NCI-H1417 (cell line): Measurements from ENCODE around the gene C14orf132.
A peak's percentile ranks its signal among the peaks of the same experiment; 100 is the strongest.

Experiments used
- DNase-seq, 3 experiments: peaks; one replicate each; lab custom pipeline; 2025; lab: John Stamatoyannopoulos, UW

Gene C14orf132

GRCh38 chr14:96039633-96040311 is 610 bp downstream of the C14orf132 start:
- DNase-seq, result peak; percentile 35 to 88 (median 74)

GRCh38 chr14:96040828-96041371 is 1.7 kb downstream of the C14orf132 start:
- DNase-seq, result peak in 1 of 3 experiments; percentile 49

GRCh38 chr14:96042248-96042930 is 3.2 kb downstream of the C14orf132 start:
- no peak for DNase-seq

GRCh38 chr14:96046630-96047029 is 7.5 kb downstream of the C14orf132 start:
- no peak for DNase-seq

GRCh38 chr14:96047101-96047500 is 7.9 kb downstream of the C14orf132 start:
- DNase-seq, result no peak

- no peak for DNase-seq
These were observed 10.8 kb downstream of the C14orf132 start for GRCh38 chr14:96049932-96050331.

- DNase-seq, result no peak
These were observed 11.3 kb downstream of the C14orf132 start for GRCh38 chr14:96050482-96050881.

- no peak for DNase-seq
These were observed 12.1 kb downstream of the C14orf132 start for GRCh38 chr14:96051231-96051630.

- peak in 2 of 3 experiments; percentile 17 to 37 for DNase-seq
These were observed 12.7 kb downstream of the C14orf132 start for GRCh38 chr14:96051642-96052540.

GRCh38 chr14:96052541-96053247 is 13.5 kb downstream of the C14orf132 start:
- DNase-seq, result no peak

- DNase-seq, result no peak
These were observed 14.1 kb downstream of the C14orf132 start for GRCh38 chr14:96053248-96053599.

GRCh38 chr14:96053600-96054381 is 14.6 kb downstream of the C14orf132 start:
- DNase-seq, result peak in 2 of 3 experiments; percentile 41 to 78

GRCh38 chr14:96054661-96055060 is 15.5 kb downstream of the C14orf132 start:
- no peak for DNase-seq

GRCh38 chr14:96055065-96055752 is 16.0 kb downstream of the C14orf132 start:
- DNase-seq, result peak in 1 of 3 experiments; percentile 16

- no peak for DNase-seq
These were observed 16.8 kb downstream of the C14orf132 start for GRCh38 chr14:96055753-96056508.

GRCh38 chr14:96056509-96057422 is 17.6 kb downstream of the C14orf132 start:
- peak in 2 of 3 experiments; percentile 11 to 60 for DNase-seq

GRCh38 chr14:96057738-96058137 is 18.6 kb downstream of the C14orf132 start:
- no peak for DNase-seq

- no peak for DNase-seq
These were observed 19.5 kb downstream of the C14orf132 start for GRCh38 chr14:96058576-96059200.
